ENCODE measurements around the gene L3MBTL1.
A peak's percentile ranks its signal among the peaks of the same experiment; 100 is the strongest.

L3MBTL1 gene

DNA sequence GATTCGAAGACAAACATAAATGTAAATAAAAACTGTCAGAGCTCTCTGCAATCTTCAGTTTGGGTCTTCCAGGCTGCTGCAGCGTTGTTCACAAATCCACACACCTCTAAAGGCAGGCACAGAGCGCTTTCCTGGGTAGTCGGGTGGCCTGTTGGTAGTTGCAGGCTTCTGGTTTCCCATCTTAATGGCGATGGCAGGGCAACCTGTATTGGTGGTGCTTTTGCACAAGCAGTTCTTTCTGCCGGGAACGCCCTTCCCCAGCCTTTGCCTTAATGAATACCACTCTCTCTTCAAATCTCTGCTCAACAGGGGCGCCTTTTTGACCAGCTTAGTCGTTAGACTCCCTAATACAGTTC lies 82.5 kb downstream of the L3MBTL1 start:
- DNase-seq (ENCODE audit: low spot score) = peak; percentile 48

DNA sequence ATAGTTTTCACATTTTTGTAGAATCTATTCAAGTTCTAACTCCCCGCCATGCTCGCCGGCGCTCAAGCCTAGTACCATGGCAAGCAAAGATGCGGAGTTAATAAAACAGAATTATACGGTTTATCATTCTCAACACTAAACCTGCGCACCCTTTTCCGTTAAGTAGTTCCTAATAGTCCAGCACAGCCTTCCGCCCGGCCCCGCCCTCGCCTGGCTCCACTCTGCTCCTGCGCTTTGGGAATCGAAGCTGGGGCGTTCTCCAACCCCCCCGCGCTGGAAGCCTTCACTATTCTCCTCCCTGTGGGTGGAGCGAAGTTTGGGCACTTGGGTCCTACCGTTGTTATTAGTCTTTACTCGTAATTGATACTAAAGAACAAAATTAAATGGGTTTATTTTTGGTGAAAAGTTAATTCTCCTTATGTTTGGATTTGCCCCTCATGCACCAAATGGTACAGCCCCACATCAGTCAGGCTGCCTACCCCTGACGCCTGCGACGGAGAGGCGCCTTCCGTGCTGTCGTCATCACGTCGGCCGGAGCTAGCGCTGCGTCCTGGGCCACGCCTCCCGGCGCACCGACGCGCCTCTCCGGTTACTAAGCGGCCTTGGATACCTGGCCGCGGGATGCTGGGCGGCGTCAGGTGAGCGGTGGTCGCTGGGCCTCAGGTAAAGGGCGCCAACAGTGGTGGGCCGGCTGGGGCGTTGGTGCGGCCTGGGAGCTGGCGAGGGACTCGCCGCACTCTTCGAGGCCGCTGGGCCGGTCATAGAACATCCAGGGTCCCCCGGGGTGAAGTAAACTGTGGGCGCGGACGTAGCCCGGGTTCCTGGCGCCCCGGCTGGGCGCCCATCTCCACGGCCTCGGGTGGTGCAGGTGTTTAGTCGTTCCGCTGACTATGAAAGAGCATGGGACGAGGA lies 83.2 kb downstream of the L3MBTL1 start, which contains the start of gene IFT52:
Gene IFT52, plus strand, starts transcription at position 546 of the 912 bp plus-strand sequence. CDS start 3,762 bp downstream, outside the sequence.
- peak; percentile 96 for DNase-seq (ENCODE audit: low spot score)
